GM18517 (cell line): ENCODE measurements around the gene ITLN2.
"Not testable (repeated sequence)": the region's sequence is repeated elsewhere in the genome, so short reads cannot be mapped to it uniquely, and the experiment has no call there.

Source experiments
- ATAC-seq: cut with Tn5 transposase; IDR thresholded peaks from one replicate; pipeline ENCODE4 v1.9.1; 2021; ENCODE audit warnings: mild to moderate bottlenecking, moderate library complexity; ENCODE audit not compliant: unreplicated experiment

ITLN2 gene

GRCh38 chr1:160954158-160955104 lies at the start of gene ITLN2:
Gene ITLN2, minus strand, starts transcription at chr1:160954809. Its CDS starts 68 bp downstream, at chr1:160954741.
- ATAC-seq: no peak

- no peak for ATAC-seq
Measured at GRCh38 chr1:161001525-161001924, 46.9 kb upstream of the ITLN2 start.

DNA sequence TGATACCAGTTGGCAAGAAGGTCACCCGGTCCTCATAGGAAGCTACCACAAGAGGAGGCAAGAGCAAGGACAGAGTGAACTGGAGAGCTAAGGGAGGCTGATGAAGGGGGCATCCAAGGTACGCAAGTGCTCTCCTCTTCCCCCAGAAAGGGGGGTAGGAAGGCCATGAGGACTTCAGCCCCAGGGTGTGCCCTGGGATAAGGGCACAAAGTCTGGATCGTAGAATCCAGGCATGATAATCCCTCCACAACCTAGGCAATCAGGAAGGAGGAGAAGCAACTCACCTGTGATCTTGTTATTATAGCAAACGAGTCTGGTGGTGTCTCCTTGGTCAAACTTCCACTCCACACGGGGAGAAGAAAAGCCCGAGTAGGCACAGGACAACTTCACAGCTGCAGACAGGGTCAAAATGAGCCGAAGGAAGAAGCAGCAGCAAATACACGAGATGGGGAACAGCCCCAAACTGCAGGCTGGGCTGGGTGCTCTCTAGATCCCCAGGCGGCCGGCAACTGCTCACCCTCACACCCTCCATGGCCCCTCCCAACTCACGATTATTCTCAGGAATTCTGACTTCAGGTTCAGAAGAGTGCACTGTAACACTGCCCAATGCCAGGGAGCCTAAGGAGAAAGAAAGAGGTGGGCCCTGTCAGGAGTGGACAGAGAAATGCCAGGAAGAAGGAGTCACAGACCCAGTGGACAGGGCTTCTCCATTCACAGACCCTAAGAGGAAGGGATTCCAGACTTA lies 46.3 kb upstream of the ITLN2 start:
- no peak for ATAC-seq

GRCh38 chr1:160999376-160999775 lies 44.8 kb upstream of the ITLN2 start:
- ATAC-seq: no peak

GRCh38 chr1:160997323-160998038 lies 42.9 kb upstream of the ITLN2 start:
- ATAC-seq: no peak

- no peak for ATAC-seq
Measured at GRCh38 chr1:160996178-160996577, 41.6 kb upstream of the ITLN2 start.

GRCh38 chr1:160993544-160994193 lies 39.1 kb upstream of the ITLN2 start:
- no peak for ATAC-seq

DNA sequence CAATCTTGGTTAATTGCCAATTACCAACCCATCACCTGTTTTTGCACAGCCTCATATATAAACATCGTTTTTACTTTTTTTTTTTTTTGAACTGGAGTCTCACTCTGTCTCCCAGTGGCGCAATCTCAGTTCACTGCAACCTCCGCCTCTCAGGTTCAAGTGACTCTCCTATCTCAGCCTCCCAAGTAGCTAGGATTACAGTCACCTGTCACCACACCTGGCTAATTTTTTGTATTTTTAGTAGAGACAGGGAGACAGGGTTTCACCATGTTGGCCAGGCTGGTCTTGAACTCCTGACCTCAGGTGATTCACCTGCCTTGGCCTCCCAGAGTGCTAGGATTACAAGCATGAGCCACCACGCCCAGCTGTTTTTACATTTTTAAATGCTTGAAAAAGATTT lies 37.4 kb upstream of the ITLN2 start:
- ATAC-seq: not testable (repeated sequence)

DNA sequence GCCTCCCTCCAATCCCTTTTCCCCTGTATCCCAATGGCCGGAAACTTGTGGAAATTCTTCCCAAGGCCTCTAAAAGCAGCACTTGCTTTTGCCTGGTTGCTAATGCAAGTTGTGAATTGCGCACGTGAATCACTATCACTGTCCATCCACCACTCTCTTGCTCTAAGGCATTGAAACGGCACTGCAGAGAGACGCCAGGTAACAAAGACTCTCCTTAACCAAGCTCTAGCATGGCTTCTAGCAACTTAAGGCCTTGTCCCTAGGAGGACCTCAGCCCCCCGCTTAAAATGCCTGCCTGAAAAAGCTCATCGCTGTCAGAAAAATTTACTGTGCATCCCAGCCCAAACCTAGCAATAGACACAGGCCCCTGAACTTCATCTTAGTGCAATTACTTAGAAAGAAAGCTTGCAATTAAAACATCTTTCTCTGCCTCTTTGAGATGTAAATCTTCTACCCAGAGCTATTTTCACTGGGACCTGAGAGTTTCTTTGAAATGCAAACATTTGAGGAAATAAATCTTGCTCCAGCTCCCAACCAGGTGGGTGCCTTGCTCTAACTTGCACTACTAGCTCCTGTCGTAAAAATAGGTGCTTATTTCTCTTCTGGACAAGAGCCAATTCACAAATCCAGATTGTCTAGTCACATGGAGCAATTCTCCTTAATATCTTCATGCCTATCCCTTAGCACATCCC lies 32.9 kb upstream of the ITLN2 start:
- no peak for ATAC-seq

DNA sequence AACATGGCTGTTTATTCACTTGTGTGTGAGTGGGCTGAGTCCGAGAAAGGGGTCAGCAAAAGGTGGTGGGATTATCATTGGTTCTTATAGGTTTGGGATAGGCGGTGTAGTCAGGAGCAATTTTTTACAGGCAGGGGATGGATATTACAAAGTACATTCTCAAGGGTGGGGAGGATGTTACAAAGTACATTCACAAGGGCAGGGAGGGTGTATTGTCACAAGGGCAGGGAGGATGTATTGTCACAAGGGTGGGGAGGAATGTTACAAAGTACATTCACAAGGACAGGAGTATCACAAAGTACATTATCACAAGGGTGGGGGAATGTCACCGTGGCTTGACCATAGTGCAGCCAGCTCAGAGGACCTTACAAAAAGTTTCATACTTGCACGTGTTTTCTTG lies 31.1 kb upstream of the ITLN2 start:
- no peak for ATAC-seq

DNA sequence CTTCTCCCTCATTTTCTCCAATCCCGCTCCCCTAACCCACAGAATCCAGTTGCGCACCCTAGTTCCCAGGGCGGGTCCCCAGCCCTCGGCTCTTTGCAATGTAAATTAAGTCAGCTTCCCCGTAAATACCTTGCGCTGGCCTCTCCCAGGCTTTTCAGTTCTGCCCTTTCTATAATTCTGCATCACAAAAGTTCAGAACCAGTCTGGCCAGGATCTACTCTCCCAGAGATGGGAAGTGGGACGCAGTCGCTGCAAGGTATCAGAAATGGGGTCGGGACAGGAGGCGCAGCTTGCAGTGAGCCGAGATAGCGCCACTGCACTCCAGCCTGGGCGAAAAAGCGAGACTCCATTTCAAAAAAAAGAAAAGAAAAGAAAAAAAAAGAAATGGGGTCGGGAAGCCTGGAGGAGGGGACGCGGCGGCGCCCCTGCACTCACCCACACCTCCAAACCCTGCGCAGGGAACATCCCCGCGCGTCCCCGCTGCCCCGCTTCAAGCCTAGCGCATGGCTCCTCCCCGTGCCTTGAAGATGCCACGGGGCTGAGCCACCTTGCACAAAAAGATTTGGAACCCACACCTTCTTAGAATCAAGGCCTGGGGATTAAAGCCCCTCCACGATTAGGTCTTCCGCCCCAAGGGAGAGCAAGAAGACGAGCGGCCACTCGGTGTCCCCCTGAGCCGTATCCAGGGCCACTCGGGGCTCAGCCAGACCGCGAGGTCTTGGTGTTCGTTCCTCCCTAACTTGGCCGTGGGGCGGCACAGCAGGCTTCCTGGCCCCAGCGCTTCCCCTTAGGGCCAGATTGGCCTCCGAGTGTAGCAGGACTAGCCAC lies 27.2 kb upstream of the ITLN2 start:
- ATAC-seq: no peak

GRCh38 chr1:160979286-160979685 lies 24.7 kb upstream of the ITLN2 start:
- no peak for ATAC-seq

GRCh38 chr1:160978510-160978927 lies 23.9 kb upstream of the ITLN2 start:
- no peak for ATAC-seq

DNA sequence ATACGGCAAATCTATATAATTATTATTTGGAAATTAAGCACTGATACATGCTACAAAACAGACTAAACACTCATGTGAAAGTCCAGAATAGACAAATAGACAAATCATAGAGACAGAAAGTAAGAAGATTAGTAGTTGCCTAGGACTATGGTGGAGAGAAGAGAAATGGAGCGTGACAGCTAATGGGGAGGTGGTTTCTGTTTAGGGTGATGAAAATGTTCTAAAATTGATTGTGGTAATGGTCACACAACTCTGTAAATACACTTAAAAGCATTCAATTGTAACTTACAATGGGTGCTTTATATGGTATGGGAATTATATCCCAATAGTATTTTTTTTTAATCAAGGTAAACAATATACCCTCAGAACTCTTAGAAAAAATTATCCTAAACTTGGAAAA lies 20.4 kb upstream of the ITLN2 start:
- no peak for ATAC-seq

DNA sequence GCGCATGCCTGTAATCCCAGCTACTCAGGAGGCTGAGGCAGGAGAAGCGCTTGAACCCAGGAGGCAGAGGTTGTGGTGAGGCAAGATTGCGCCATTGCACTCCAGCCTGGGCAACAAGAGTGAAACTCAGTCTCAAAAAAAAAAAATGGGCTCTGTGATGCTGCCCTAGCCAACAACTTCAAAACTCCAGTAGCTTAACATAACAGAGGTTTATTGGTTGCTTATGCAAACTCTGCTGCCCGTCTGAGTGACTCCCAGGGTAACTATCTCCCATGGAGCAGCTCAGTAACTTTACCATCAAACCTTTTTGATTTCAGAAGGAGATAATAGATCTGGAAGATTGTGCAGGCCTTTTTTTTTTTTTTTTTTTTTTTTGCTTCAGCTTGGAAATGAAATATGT lies 18.9 kb upstream of the ITLN2 start:
- no peak for ATAC-seq

DNA sequence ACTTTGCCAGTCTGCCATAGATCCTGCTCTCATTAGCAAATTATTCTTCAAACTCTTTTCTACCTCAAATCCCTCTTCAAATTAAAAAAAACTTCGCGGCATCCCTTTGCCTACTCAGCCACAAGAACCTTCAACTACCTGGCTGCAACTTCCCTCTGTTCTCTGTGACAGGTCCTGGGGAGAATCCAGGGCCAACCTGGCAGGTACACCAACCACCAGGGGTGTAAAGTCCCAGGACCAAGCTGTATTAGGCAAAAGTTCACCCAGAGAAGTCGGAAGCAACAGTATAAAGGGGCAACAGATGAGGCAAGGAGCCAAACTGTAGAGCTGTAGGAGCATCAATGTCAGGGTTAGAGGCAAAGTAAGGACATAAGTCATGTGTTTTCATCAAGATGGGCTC lies 18.3 kb upstream of the ITLN2 start:
- ATAC-seq: no peak

GRCh38 chr1:160971618-160972056 lies 17.0 kb upstream of the ITLN2 start:
- ATAC-seq: peak; percentile 49

DNA sequence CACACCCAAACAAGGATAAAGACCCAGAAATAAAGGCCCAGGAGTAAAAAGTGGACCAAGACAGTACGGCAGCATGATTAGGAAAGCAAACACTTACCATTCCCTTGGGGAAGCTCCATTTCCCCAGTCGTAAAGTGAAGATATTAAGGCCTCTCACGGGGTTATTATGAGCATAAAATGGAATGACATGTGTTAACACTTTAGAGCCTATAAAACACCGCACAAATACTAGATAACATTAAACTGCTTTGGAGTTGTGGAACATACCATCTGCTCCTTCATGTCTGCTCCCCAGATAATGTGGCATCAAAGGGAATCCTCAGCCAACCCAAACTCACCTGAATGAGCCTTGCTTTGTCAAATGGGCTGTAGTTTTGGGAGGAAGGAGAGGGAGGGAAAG lies 8.9 kb upstream of the ITLN2 start:
- ATAC-seq: no peak

GRCh38 chr1:160961419-160961818 lies 6.8 kb upstream of the ITLN2 start:
- ATAC-seq: no peak
